Activated B cell treated with CpG ODN at 0.5 μM for 24 hours (primary cell): ENCODE results near the gene HSPB1. TPM values are rescaled to one million over a fixed set of nuclear protein-coding genes. Genes with fewer than 3 reads are reported as not detected.

Source experiments
- ATAC-seq: fragments of 200-7000 bp; cut with Tn5 transposase; one replicate; pipeline ENCODE4 v1.10.0; 2021; ENCODE audit warnings: low read depth, mild to moderate bottlenecking, moderate library complexity
- CTCF ChIA-PET: fragments of 350-600 bp; sonication (Branson Sonifier 250); formaldehyde crosslinking; loops from one replicate; lab custom pipeline; 2021; ENCODE audit warnings: antibody characterized with exemption; lab: Charles Lee
- POLR2A ChIA-PET: fragments of 350-600 bp; sonication (Branson Sonifier 250); formaldehyde crosslinking; loops from one replicate; lab custom pipeline; 2021; ENCODE audit warnings: antibody characterized with exemption; lab: Charles Lee
- DNase-seq: peaks from one replicate; pipeline ENCODE4 v3.0.0; 2022
- H3K27ac Mint-ChIP-seq: one replicate; pipeline ENCODE4 v1.8.0; 2020; ENCODE audit warnings: mixed read lengths
- H3K27me3 Mint-ChIP-seq: one replicate; pipeline ENCODE4 v1.8.0; 2021; ENCODE audit warnings: mixed read lengths
- H3K36me3 Mint-ChIP-seq: one replicate; pipeline ENCODE4 v1.8.0; 2021; ENCODE audit warnings: low read depth, mixed read lengths
- H3K4me1 Mint-ChIP-seq: one replicate; pipeline ENCODE4 v1.8.0; 2021; ENCODE audit warnings: mixed read lengths
- H3K4me3 Mint-ChIP-seq: one replicate; pipeline ENCODE4 v1.8.0; 2020; ENCODE audit warnings: mild to moderate bottlenecking, mixed read lengths
- H3K9me3 Mint-ChIP-seq: one replicate; pipeline ENCODE4 v1.8.0; 2020; ENCODE audit warnings: mixed read lengths
- intact Hi-C: fragments of 100-400 bp; cut with micrococcal nuclease; formaldehyde crosslinking; loops from one replicate; pipeline ENCODE4 v1.15.1; 2024
- total RNA-seq: library from RNA; stranded (reverse); gene quantifications from 2 replicates; pipeline ENCODE4 v1.2.3, GENCODE V29; 2022
- TF ChIP-seq, protein P1 (sequence below): fragments of 200-600 bp; IDR thresholded peaks from one replicate; pipeline ENCODE4 v1.8.0; 2022; ENCODE audit warnings: antibody characterized with exemption, mild to moderate bottlenecking

The HSPB1 gene
- total RNA-seq, 1 donor from 2014 or later = 65.6 TPM

DNA sequence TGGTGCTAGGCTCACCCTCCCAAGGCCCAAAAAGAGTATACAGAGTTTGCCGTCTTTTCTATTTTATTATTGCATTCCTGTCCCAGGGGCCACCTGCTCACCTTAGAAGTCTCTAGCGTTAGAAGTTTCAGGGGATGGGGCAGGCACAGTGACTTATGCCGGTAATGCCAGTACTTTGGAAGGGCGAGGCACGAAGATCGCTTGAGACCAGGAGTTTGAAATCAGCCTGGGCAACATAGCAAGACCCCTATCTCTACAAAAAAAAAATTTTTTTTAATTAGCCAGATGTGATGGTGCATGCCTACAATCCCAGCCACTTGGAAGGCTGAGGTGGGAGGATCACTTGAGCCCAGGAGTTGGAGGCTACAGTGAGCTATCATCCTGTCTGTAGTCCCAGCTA lies 30.3 kb upstream of the HSPB1 start:
- intact Hi-C loops = no loop called here
- ChIA-PET POLR2A (no interaction called here), CTCF (no interaction called here)
- TF ChIP-seq, protein P1, sequence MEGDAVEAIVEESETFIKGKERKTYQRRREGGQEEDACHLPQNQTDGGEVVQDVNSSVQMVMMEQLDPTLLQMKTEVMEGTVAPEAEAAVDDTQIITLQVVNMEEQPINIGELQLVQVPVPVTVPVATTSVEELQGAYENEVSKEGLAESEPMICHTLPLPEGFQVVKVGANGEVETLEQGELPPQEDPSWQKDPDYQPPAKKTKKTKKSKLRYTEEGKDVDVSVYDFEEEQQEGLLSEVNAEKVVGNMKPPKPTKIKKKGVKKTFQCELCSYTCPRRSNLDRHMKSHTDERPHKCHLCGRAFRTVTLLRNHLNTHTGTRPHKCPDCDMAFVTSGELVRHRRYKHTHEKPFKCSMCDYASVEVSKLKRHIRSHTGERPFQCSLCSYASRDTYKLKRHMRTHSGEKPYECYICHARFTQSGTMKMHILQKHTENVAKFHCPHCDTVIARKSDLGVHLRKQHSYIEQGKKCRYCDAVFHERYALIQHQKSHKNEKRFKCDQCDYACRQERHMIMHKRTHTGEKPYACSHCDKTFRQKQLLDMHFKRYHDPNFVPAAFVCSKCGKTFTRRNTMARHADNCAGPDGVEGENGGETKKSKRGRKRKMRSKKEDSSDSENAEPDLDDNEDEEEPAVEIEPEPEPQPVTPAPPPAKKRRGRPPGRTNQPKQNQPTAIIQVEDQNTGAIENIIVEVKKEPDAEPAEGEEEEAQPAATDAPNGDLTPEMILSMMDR = no peak
- no peak for DNase-seq
- Mint-ChIP-seq H3K27ac (no peak overlapping the region), H3K27me3 (peaks cover 22% of the 10 kb centered on the region), H3K4me1 (peaks cover 11% of the 10 kb centered on the region), H3K9me3 (no peaks in the 10 kb centered on the region), H3K36me3 (no peaks in the 10 kb centered on the region), H3K4me3 (no peak overlapping the region)
- no peak for ATAC-seq

DNA sequence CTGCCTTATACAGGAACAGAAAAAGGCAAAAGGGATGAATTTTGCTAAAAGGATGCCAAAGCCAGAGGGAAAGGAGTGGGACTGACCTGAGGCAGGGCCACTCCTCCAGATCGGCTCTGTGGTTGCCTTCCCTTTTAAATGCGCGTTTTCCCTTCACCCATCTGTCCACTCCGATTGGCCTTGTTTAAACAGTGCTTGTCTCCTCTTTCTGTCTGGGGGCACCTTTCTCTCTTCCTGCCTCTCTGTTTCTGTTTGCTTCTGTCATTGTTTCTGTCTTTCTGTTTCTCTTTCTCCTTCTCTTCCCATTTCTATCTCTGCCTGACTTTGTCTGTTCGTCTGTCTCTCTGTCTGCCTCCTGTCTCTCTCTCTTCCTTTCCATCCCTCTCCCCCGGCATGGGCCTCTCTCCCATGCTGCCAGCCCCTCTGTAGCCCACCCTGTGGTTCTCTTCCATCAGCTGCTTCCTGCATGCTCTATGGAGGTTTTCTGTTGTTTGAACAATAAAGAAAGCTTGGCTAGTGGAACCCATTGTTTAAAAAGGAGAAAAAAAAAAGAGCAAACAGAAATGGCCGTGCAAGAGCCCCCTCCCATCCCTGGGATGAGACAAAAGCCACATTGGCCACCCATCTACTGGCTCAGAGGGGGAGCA lies 29.5 kb upstream of the HSPB1 start:
- POLR2A ChIA-PET = no interaction called here
- H3K27me3 Mint-ChIP-seq = peaks cover 24% of the 10 kb centered on the region
- no peak overlapping the region for H3K27ac Mint-ChIP-seq
- H3K4me3 Mint-ChIP-seq = no peak overlapping the region
- TF ChIP-seq, protein P1 = no peak
- H3K4me1 Mint-ChIP-seq = peaks cover 9% of the 10 kb centered on the region
- intact Hi-C loops = no loop called here
- no peak for ATAC-seq
- no peaks in the 10 kb centered on the region for H3K9me3 Mint-ChIP-seq
- CTCF ChIA-PET = no interaction called here
- no peak for DNase-seq
- no peaks in the 10 kb centered on the region for H3K36me3 Mint-ChIP-seq

DNA sequence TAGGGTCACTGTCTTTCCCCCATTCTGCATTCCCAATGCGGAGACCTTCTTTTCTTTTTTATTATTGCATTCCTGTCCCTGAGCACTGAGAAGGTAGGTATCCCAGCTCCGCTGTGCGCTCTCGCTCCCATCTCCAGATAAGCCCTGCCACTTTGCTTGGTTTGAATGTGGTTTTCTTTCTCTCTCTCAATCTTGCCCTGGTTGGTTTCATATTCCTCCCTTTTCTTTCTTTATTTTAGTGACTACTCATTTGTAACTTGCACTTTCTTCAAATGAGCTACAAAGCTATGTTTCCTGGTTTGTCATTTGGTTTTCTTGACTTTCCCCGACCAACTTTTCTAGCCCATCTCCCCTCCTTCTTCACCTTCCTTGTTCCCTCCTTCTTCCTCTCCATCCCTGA lies 29.0 kb upstream of the HSPB1 start:
- Mint-ChIP-seq H3K27ac (no peak overlapping the region), H3K4me1 (peaks cover 6% of the 10 kb centered on the region), H3K36me3 (no peaks in the 10 kb centered on the region), H3K9me3 (no peaks in the 10 kb centered on the region), H3K4me3 (no peak overlapping the region), H3K27me3 (peaks cover 21% of the 10 kb centered on the region)
- ChIA-PET CTCF (interaction anchor here (1.1 kb wide), 1 partner anchor 19 kb away, joined by 3 read pairs; no protein-coding TSS in a partner anchor), POLR2A (no interaction called here)
- ATAC-seq (no peak), DNase-seq (no peak)
- TF ChIP-seq, protein P1 = no peak
- intact Hi-C loops = no loop called here

DNA sequence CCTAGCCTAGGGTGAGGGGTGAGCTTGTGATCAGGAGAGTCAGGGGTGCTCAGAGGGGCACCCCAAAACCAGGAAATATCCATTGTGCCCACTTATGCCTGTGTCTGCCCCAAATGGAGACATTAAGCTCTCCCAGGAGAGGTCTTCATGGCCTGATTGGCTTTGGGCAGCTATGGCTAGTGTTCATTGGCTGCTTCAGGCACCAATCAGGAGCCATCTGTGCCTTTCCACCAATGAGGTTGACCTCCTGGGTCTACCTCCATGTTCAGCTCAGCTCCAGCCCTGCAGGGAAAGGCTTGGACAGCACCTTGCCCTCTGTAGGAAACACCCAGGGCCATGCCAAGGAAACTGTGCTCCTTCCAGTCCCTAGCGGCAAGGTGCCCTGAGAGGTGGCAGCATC lies 23.9 kb upstream of the HSPB1 start:
- DNase-seq = no peak
- no peak for ATAC-seq
- intact Hi-C loops = no loop called here
- ChIA-PET CTCF (no interaction called here), POLR2A (interaction anchor here (1.0 kb wide), 1 partner anchor 28 kb away, joined by 3 read pairs; no protein-coding TSS in a partner anchor)
- H3K4me1 Mint-ChIP-seq = peaks cover 13% of the 10 kb centered on the region
- H3K4me3 Mint-ChIP-seq = no peak overlapping the region
- H3K27ac Mint-ChIP-seq = no peak overlapping the region
- peaks cover 36% of the 10 kb centered on the region for H3K27me3 Mint-ChIP-seq
- TF ChIP-seq, protein P1 = no peak
- no peaks in the 10 kb centered on the region for H3K9me3 Mint-ChIP-seq
- H3K36me3 Mint-ChIP-seq = no peaks in the 10 kb centered on the region

DNA sequence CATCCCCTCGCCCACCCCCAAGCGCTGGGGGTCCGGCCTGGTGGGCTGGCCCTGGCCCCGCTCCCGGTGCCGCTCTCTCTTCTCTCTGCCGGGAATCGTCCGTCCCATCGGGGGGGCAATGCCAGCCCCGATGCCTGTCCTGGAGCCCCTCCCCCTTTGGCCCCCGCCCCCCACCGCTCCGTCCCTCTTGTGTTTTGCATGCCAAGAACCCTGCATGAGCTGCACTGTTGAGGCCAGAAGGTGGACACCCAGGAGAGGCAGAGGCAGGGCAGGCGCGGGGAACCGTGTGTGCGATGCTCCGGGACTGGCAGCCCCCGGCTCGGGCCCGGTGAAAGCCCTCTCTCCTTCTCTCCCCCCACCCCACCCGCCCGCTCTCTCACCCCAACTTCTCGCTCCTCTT lies 22.1 kb upstream of the HSPB1 start:
- intact Hi-C loops = no loop called here
- Mint-ChIP-seq H3K4me3 (no peak overlapping the region), H3K9me3 (no peaks in the 10 kb centered on the region), H3K27me3 (peaks cover 51% of the 10 kb centered on the region), H3K36me3 (no peaks in the 10 kb centered on the region), H3K27ac (no peak overlapping the region), H3K4me1 (peaks cover 16% of the 10 kb centered on the region)
- CTCF ChIA-PET = no interaction called here
- ATAC-seq (no peak), DNase-seq (no peak)
- TF ChIP-seq, protein P1 = no peak
- POLR2A ChIA-PET = no interaction called here
